Loucy (cell line): Measurements from ENCODE around the gene LRIG1.

ENCODE experiments used
- H2AFZ ChIP-seq: fragments of 200-600 bp; sonication (generic); 2 replicates; pipeline ENCODE4 v1.6.0; 2016; ENCODE audit warnings: antibody characterized with exemption, mild to moderate bottlenecking, low read length, moderate library complexity
- H3F3A ChIP-seq: fragments of 200-600 bp; 2 replicates; pipeline ENCODE4 v1.6.0; 2016; ENCODE audit warnings: antibody characterized with exemption, low read depth, mild to moderate bottlenecking
- H3K27me3 ChIP-seq: fragments of 200-600 bp; sonication (generic); 2 replicates; pipeline ENCODE4 v1.6.1; 2014; ENCODE audit warnings: low read length, mild to moderate bottlenecking; ENCODE audit not compliant: insufficient read depth, poor library complexity, severe bottlenecking
- H3K36me3 ChIP-seq: fragments of 200-600 bp; sonication (generic); 2 replicates; pipeline ENCODE4 v1.6.1; 2016; ENCODE audit warnings: low read length; ENCODE audit not compliant: insufficient read depth
- H3K4me1 ChIP-seq: fragments of 200-600 bp; sonication (generic); 2 replicates; pipeline ENCODE4 v1.5.1; 2014; ENCODE audit warnings: low read length, mild to moderate bottlenecking; ENCODE audit not compliant: insufficient read depth, poor library complexity, severe bottlenecking
- H3K4me2 ChIP-seq: fragments of 200-600 bp; sonication (generic); 2 replicates; pipeline ENCODE4 v1.6.0; 2014; ENCODE audit warnings: antibody characterized with exemption, low read length, low read depth, mild to moderate bottlenecking; ENCODE audit not compliant: poor library complexity, severe bottlenecking
- H3K4me3 ChIP-seq: fragments of 200-600 bp; sonication (generic); 2 replicates; pipeline ENCODE4 v1.5.1; 2014; ENCODE audit warnings: low read length, mild to moderate bottlenecking, mixed read lengths; ENCODE audit not compliant: poor library complexity, severe bottlenecking
- H3K79me2 ChIP-seq: fragments of 200-600 bp; sonication (generic); 2 replicates; pipeline ENCODE4 v1.6.1; 2014; ENCODE audit warnings: low read length; ENCODE audit not compliant: insufficient read depth
- H3K9ac ChIP-seq: fragments of 200-600 bp; sonication (generic); 2 replicates; pipeline ENCODE4 v1.6.0; 2014; ENCODE audit warnings: mild to moderate bottlenecking, low read depth, low read length, moderate library complexity; ENCODE audit not compliant: poor library complexity, severe bottlenecking
- H3K9me2 ChIP-seq: fragments of 200-600 bp; sonication (generic); replicated peaks from 2 replicates; pipeline ENCODE4 v1.6.1; 2016; ENCODE audit warnings: low read depth, low read length, mixed read lengths
- H3K9me3 ChIP-seq: fragments of 200-600 bp; sonication (generic); 2 replicates; pipeline ENCODE4 v1.6.1; 2014; ENCODE audit warnings: mild to moderate bottlenecking, antibody characterized with exemption, low read length, low read depth; ENCODE audit not compliant: insufficient read depth
- H4K20me1 ChIP-seq: fragments of 200-600 bp; sonication (generic); 2 replicates; pipeline ENCODE4 v1.6.0; 2014; ENCODE audit warnings: antibody characterized with exemption, low read length, mild to moderate bottlenecking; ENCODE audit not compliant: insufficient read depth, poor library complexity, severe bottlenecking
- EZH2phosphoT487 ChIP-seq: fragments of 200-600 bp; IDR thresholded peaks from 2 replicates; pipeline ENCODE4 v1.6.1; 2018; ENCODE audit warnings: antibody characterized with exemption, mild to moderate bottlenecking, moderate library complexity, borderline replicate concordance
- TF ChIP-seq, protein P1 (sequence below): fragments of 200-600 bp; sonication (generic); conservative IDR thresholded peaks from 2 replicates; pipeline ENCODE4 v1.5.1; 2014; ENCODE audit warnings: mild to moderate bottlenecking, antibody characterized with exemption, low read length

Gene LRIG1

DNA sequence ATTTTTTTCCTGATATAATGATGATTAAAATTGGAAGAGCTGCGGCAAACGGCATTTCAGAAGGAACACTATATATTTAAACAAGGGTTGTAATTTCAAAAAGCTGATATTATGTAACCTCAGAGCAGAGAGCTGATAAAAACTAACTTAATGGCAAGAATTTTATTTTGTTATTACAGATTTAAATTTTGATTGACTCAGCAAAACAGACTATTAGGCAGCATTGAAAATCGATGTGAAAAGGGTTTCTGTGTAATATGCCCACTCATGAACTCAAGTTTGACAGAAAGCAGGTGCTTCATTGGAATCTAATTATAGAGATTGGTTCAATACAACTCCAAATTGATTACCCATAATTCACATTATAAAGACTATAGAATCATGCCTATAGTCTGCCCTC is 24.9 kb upstream of the LRIG1 start:
- no peaks in the 10 kb centered on the region for H3K4me1 ChIP-seq
- no peak overlapping the region for H3K4me2 ChIP-seq
- no peaks in the 10 kb centered on the region for H3K9me2 ChIP-seq
- no peak overlapping the region for H3K9ac ChIP-seq
- no peak overlapping the region for H2AFZ ChIP-seq
- H3K9me3 ChIP-seq, result no peaks in the 10 kb centered on the region
- H3F3A ChIP-seq, result no peaks in the 10 kb centered on the region
- no peaks in the 10 kb centered on the region for H3K27me3 ChIP-seq
- TF ChIP-seq, protein P1, sequence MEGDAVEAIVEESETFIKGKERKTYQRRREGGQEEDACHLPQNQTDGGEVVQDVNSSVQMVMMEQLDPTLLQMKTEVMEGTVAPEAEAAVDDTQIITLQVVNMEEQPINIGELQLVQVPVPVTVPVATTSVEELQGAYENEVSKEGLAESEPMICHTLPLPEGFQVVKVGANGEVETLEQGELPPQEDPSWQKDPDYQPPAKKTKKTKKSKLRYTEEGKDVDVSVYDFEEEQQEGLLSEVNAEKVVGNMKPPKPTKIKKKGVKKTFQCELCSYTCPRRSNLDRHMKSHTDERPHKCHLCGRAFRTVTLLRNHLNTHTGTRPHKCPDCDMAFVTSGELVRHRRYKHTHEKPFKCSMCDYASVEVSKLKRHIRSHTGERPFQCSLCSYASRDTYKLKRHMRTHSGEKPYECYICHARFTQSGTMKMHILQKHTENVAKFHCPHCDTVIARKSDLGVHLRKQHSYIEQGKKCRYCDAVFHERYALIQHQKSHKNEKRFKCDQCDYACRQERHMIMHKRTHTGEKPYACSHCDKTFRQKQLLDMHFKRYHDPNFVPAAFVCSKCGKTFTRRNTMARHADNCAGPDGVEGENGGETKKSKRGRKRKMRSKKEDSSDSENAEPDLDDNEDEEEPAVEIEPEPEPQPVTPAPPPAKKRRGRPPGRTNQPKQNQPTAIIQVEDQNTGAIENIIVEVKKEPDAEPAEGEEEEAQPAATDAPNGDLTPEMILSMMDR, result no peak
- TF ChIP-seq EZH2phosphoT487, result no peak
- no peaks in the 10 kb centered on the region for H3K79me2 ChIP-seq
- no peaks in the 10 kb centered on the region for H4K20me1 ChIP-seq
- H3K36me3 ChIP-seq, result no peaks in the 10 kb centered on the region
- H3K4me3 ChIP-seq, result no peak overlapping the region

DNA sequence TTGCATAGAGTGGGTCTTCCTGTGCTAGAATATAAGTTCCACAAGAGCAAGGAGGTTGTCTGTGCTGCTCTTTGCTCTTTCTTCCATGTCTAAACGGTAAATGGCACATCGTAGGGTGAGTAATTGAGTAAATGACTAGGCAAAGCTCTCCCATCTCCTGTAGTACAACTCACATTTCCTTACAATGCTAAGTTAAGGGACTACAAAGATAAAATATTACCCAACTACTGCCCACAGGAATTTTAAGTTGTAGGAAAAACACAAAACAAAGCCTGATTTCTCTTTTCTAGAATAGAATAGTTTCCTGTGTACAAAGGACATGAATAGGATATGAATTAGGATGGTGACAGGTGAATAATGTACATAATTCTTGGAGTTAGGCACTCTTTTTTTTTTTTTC is 19.9 kb upstream of the LRIG1 start:
- H3K27me3 ChIP-seq, result no peaks in the 10 kb centered on the region
- TF ChIP-seq, protein P1, result no peak
- no peak for TF ChIP-seq EZH2phosphoT487
- no peak overlapping the region for H3K9ac ChIP-seq
- H4K20me1 ChIP-seq, result no peaks in the 10 kb centered on the region
- no peaks in the 10 kb centered on the region for H3F3A ChIP-seq
- H3K4me3 ChIP-seq, result no peak overlapping the region
- no peak overlapping the region for H3K4me2 ChIP-seq
- H3K36me3 ChIP-seq, result no peaks in the 10 kb centered on the region
- H3K9me2 ChIP-seq, result no peaks in the 10 kb centered on the region
- no peaks in the 10 kb centered on the region for H3K79me2 ChIP-seq
- H3K4me1 ChIP-seq, result no peaks in the 10 kb centered on the region
- no peak overlapping the region for H2AFZ ChIP-seq
- H3K9me3 ChIP-seq, result no peaks in the 10 kb centered on the region

DNA sequence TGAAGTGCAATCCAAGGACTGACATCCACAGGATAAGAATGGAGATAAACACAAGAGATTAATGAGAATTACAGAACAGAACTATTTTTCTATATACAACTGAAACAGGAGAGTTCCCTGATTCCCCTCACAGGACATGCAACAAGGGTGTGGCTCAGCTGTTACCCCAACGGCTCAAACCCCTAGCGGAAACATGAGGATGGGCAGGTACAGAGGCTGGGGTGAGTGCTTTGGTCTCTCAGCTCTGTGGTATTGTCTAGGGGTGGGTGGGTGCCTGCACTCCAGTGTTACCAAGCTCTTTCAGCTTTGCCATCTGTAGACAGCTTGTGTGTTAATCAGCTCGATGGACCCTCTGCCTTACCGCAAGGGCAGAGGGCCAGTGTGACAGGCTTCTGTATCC is 17.8 kb upstream of the LRIG1 start:
- H3K4me3 ChIP-seq, result no peak overlapping the region
- H3K9ac ChIP-seq, result no peak overlapping the region
- no peaks in the 10 kb centered on the region for H3K79me2 ChIP-seq
- no peaks in the 10 kb centered on the region for H3K9me2 ChIP-seq
- TF ChIP-seq, protein P1, result no peak
- no peak for TF ChIP-seq EZH2phosphoT487
- H3K9me3 ChIP-seq, result no peaks in the 10 kb centered on the region
- no peaks in the 10 kb centered on the region for H3K36me3 ChIP-seq
- no peaks in the 10 kb centered on the region for H3K4me1 ChIP-seq
- H4K20me1 ChIP-seq, result no peaks in the 10 kb centered on the region
- H3F3A ChIP-seq, result no peaks in the 10 kb centered on the region
- no peaks in the 10 kb centered on the region for H3K27me3 ChIP-seq
- H2AFZ ChIP-seq, result no peak overlapping the region
- no peak overlapping the region for H3K4me2 ChIP-seq
